Measurements from ENCODE around the gene ATP6V0A1.

ATP6V0A1 gene

DNA sequence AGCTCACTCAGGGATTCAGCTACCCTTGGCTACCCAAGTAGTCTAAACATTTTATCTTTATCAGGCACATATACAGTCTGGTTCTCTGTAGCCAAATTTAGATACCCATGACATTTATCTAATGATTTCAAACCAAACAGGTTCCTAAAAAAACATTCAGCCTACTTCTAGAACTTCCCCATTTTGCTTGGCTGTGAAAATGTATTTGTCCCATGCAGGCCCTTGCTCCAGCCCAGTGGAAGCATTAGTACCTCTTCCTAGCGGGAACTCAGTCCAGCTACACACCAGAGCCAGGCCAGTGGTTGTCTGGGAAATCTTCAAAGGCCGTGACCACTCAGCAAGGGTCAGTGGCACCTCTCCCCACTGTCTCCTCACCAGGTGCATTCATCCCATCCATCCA lies 51.2 kb downstream of the ATP6V0A1 start:
- in situ Hi-C loops (cut with HindIII; ENCODE audit: low sequenced_read_pairs), result loop anchor here (10.0 kb wide), 1 partner anchor 195 kb away; no protein-coding TSS in a partner anchor
- H3K4me3 ChIP-seq (ENCODE audit: low read depth, low read length), result no peak overlapping the region
- TF ChIP-seq CTCF (IDR thresholded peaks at IDR 0.05; ENCODE audit: low read depth, low read length, missing control alignments), result no peak
- DNase-seq (ENCODE audit: low read depth), result no peak

- no peak for DNase-seq (ENCODE audit: low read depth)
- no peak for TF ChIP-seq CTCF (IDR thresholded peaks at IDR 0.05; ENCODE audit: low read depth, low read length, missing control alignments)
- H3K4me3 ChIP-seq (ENCODE audit: low read depth, low read length), result no peak overlapping the region
- in situ Hi-C loops (cut with HindIII; ENCODE audit: low sequenced_read_pairs), result loop anchor here (10.0 kb wide), 1 partner anchor 197 kb away; no protein-coding TSS in a partner anchor
Measured at GRCh38 chr17:42512246-42512645, 53.6 kb downstream of the ATP6V0A1 start.

- no peak for DNase-seq (ENCODE audit: low read depth)
- H3K4me3 ChIP-seq (ENCODE audit: low read depth, low read length), result no peak overlapping the region
- in situ Hi-C loops (cut with HindIII; ENCODE audit: low sequenced_read_pairs), result loop anchor here (10.0 kb wide), 1 partner anchor 198 kb away; no protein-coding TSS in a partner anchor
- TF ChIP-seq CTCF (IDR thresholded peaks at IDR 0.05; ENCODE audit: low read depth, low read length, missing control alignments), result no peak
Measured at GRCh38 chr17:42512733-42513251, 54.1 kb downstream of the ATP6V0A1 start.

- TF ChIP-seq CTCF (IDR thresholded peaks at IDR 0.05; ENCODE audit: low read depth, low read length, missing control alignments), result no peak
- DNase-seq (ENCODE audit: low read depth), result no peak
- in situ Hi-C loops (cut with HindIII; ENCODE audit: low sequenced_read_pairs), result loop anchor here (10.0 kb wide), 1 partner anchor 199 kb away; no protein-coding TSS in a partner anchor
- no peak overlapping the region for H3K4me3 ChIP-seq (ENCODE audit: low read depth, low read length)
Measured at GRCh38 chr17:42513686-42514085, 55.0 kb downstream of the ATP6V0A1 start.

DNA sequence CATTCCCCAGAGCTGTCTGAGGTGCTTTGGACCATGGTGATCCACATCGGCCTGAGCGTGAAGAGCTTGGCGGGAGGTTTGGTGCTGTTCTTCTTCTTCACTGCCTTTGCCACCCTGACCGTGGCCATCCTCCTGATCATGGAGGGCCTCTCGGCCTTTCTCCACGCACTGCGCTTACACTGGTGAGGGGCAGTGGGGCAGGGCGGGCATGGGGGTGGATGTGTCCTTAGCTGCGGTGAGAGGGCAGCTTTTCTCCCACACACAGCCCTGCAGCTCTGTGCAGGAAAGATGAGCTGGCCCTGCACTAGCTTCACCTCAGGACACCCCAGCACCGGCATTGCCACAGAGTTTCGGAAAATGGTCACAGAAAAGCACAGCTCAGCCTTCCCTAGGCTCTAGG lies 55.6 kb downstream of the ATP6V0A1 start:
- in situ Hi-C loops (cut with HindIII; ENCODE audit: low sequenced_read_pairs), result loop anchor here (10.0 kb wide), 1 partner anchor 199 kb away; no protein-coding TSS in a partner anchor
- TF ChIP-seq CTCF (IDR thresholded peaks at IDR 0.05; ENCODE audit: low read depth, low read length, missing control alignments), result no peak
- H3K4me3 ChIP-seq (ENCODE audit: low read depth, low read length), result no peak overlapping the region
- no peak for DNase-seq (ENCODE audit: low read depth)

- in situ Hi-C loops (cut with HindIII; ENCODE audit: low sequenced_read_pairs), result loop anchor here (5.0 to 10.0 kb wide), 2 partner anchors 93 to 200 kb away; partner anchors contain the start of gene CAVIN1
- H3K4me3 ChIP-seq (ENCODE audit: low read depth, low read length), result no peak overlapping the region
Measured at GRCh38 chr17:42514867-42515266, 56.2 kb downstream of the ATP6V0A1 start.

More at GRCh38 chr17:42514867-42515266, 56.2 kb downstream of the ATP6V0A1 start:
- DNase-seq (ENCODE audit: low read depth), result no peak
- TF ChIP-seq CTCF (IDR thresholded peaks at IDR 0.05; ENCODE audit: low read depth, low read length, missing control alignments), result no peak
